Measurements from ENCODE around the gene NPIPB9.

- TF ChIP-seq, protein P1, sequence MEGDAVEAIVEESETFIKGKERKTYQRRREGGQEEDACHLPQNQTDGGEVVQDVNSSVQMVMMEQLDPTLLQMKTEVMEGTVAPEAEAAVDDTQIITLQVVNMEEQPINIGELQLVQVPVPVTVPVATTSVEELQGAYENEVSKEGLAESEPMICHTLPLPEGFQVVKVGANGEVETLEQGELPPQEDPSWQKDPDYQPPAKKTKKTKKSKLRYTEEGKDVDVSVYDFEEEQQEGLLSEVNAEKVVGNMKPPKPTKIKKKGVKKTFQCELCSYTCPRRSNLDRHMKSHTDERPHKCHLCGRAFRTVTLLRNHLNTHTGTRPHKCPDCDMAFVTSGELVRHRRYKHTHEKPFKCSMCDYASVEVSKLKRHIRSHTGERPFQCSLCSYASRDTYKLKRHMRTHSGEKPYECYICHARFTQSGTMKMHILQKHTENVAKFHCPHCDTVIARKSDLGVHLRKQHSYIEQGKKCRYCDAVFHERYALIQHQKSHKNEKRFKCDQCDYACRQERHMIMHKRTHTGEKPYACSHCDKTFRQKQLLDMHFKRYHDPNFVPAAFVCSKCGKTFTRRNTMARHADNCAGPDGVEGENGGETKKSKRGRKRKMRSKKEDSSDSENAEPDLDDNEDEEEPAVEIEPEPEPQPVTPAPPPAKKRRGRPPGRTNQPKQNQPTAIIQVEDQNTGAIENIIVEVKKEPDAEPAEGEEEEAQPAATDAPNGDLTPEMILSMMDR (IDR thresholded peaks at IDR 0.05; ENCODE audit: control extremely low read depth in 1 of 3, insufficient read depth in 1 of 3, low read depth in 1 of 3, low read length in 3 of 3) = no peak
- no peak for TF ChIP-seq KDM1A (IDR thresholded peaks at IDR 0.05; ENCODE audit: borderline replicate concordance, low read length)
- TF ChIP-seq EZH2 (IDR thresholded peaks at IDR 0.05; ENCODE audit: low read depth, low read length, severe bottlenecking) = no peak
- TF ChIP-seq NRF1 (IDR thresholded peaks at IDR 0.05; ENCODE audit: low read depth, low read length) = no peak
- TF ChIP-seq HDAC6 (IDR thresholded peaks at IDR 0.05; ENCODE audit: low read depth, low read length) = no peak
- TF ChIP-seq POLR2AphosphoS5 (IDR thresholded peaks at IDR 0.05; ENCODE audit: low read depth, low read length) = no peak
- no peak for TF ChIP-seq CEBPB (IDR thresholded peaks at IDR 0.05; ENCODE audit: low read depth, low read length)
Observed at GRCh38 chr16:28821874-28822519, 70.4 kb downstream of the NPIPB9 start.
